DOHH2 (cell line): Measurements from ENCODE around the gene PTPN3.

Experiments
- H3F3A ChIP-seq: fragments of 200-600 bp; sonication (generic), shearing (Covaris generic); 2 replicates; pipeline ENCODE4 v1.6.0; 2016; ENCODE audit warnings: antibody characterized with exemption, mild to moderate bottlenecking; ENCODE audit not compliant: control insufficient read depth, insufficient read depth
- H3K27ac ChIP-seq: fragments of 200-600 bp; sonication (generic); 2 replicates; pipeline ENCODE4 v1.5.1; 2014; ENCODE audit warnings: low read depth, mild to moderate bottlenecking, low read length, moderate library complexity
- H3K27me3 ChIP-seq: fragments of 200-600 bp; sonication (generic); 2 replicates; pipeline ENCODE4 v1.6.1; 2014; ENCODE audit warnings: mild to moderate bottlenecking, low read length, mixed read lengths; ENCODE audit not compliant: control insufficient read depth
- H3K36me3 ChIP-seq: fragments of 200-600 bp; sonication (generic); 2 replicates; pipeline ENCODE4 v1.6.1; 2014; ENCODE audit warnings: mild to moderate bottlenecking, low read length, moderate library complexity, mixed read lengths; ENCODE audit not compliant: control insufficient read depth
- H3K4me1 ChIP-seq: fragments of 200-600 bp; sonication (generic); 2 replicates; pipeline ENCODE4 v1.6.1; 2014; ENCODE audit warnings: mild to moderate bottlenecking, low read length, mixed read lengths; ENCODE audit not compliant: control insufficient read depth
- H3K4me2 ChIP-seq: fragments of 200-600 bp; sonication (generic); 2 replicates; pipeline ENCODE4 v1.6.0; 2014; ENCODE audit warnings: mild to moderate bottlenecking, low read length, moderate library complexity
- H3K4me3 ChIP-seq: fragments of 200-600 bp; sonication (generic); 2 replicates; pipeline ENCODE4 v1.5.1; 2014; ENCODE audit warnings: mild to moderate bottlenecking, low read length, mixed read lengths
- H3K79me2 ChIP-seq: fragments of 200-600 bp; sonication (generic); 2 replicates; pipeline ENCODE4 v1.6.1; 2014; ENCODE audit warnings: mild to moderate bottlenecking, low read length, mixed read lengths; ENCODE audit not compliant: control insufficient read depth
- H3K9me2 ChIP-seq: fragments of 200-600 bp; sonication (generic); replicated peaks from 2 replicates; pipeline ENCODE4 v1.6.1; 2014; ENCODE audit warnings: mild to moderate bottlenecking, low read length, mixed read lengths; ENCODE audit not compliant: control insufficient read depth
- H3K9me3 ChIP-seq: fragments of 200-600 bp; sonication (generic); 2 replicates; pipeline ENCODE4 v1.6.1; 2014; ENCODE audit warnings: antibody characterized with exemption, low read length, mixed read lengths; ENCODE audit not compliant: control insufficient read depth, insufficient read depth
- H4K20me1 ChIP-seq: fragments of 200-600 bp; sonication (generic); 2 replicates; pipeline ENCODE4 v1.6.0; 2014; ENCODE audit warnings: low read depth, mild to moderate bottlenecking, antibody characterized with exemption, low read length, moderate library complexity; ENCODE audit not compliant: control insufficient read depth, insufficient read depth
- CTCF ChIP-seq: fragments of 200-600 bp; sonication (generic); IDR thresholded peaks from one replicate; pipeline ENCODE4 v1.5.1; 2014; ENCODE audit warnings: antibody characterized with exemption, mild to moderate bottlenecking, low read depth, low read length; ENCODE audit not compliant: poor library complexity, severe bottlenecking
- EZH2phosphoT487 ChIP-seq: fragments of 200-600 bp; sonication (generic); IDR thresholded peaks from 2 replicates; pipeline ENCODE4 v1.6.1; 2017; ENCODE audit warnings: borderline replicate concordance, mild to moderate bottlenecking, antibody characterized with exemption, low read length, moderate library complexity, mixed read lengths

Gene PTPN3

GRCh38 chr9:109481856-109482255, 16.3 kb downstream of the PTPN3 start:
- Histone ChIP-seq H3K4me1 (no peaks in the 10 kb centered on the region), H3K9me3 (no peaks in the 10 kb centered on the region), H3K36me3 (no peaks in the 10 kb centered on the region), H3K4me3 (no peak overlapping the region), H3K9me2 (no peaks in the 10 kb centered on the region), H4K20me1 (no peaks in the 10 kb centered on the region), H3K4me2 (no peak overlapping the region), H3F3A (no peaks in the 10 kb centered on the region), H3K27me3 (peaks cover 2% of the 10 kb centered on the region; the same call in 1 of the 2 replicates), H3K27ac (no peak overlapping the region), H3K79me2 (no peaks in the 10 kb centered on the region)
- no peak for TF ChIP-seq CTCF
- no peak for TF ChIP-seq EZH2phosphoT487

- no peak for TF ChIP-seq EZH2phosphoT487
- TF ChIP-seq CTCF = no peak
- H3K79me2 ChIP-seq = no peaks in the 10 kb centered on the region
- no peaks in the 10 kb centered on the region for H3F3A ChIP-seq
- H3K9me3 ChIP-seq = no peaks in the 10 kb centered on the region
- H3K36me3 ChIP-seq = no peaks in the 10 kb centered on the region
- H3K27ac ChIP-seq = no peak overlapping the region
- peaks cover 2% of the 10 kb centered on the region; the same call in 1 of the 2 replicates for H3K27me3 ChIP-seq
- no peaks in the 10 kb centered on the region for H3K4me1 ChIP-seq
- H3K4me2 ChIP-seq = no peak overlapping the region
- no peaks in the 10 kb centered on the region for H4K20me1 ChIP-seq
- no peaks in the 10 kb centered on the region for H3K9me2 ChIP-seq
- no peak overlapping the region for H3K4me3 ChIP-seq
Observed at GRCh38 chr9:109479822-109480221, 18.3 kb downstream of the PTPN3 start.

GRCh38 chr9:109478665-109479380, 19.3 kb downstream of the PTPN3 start:
- H3K79me2 ChIP-seq = no peaks in the 10 kb centered on the region
- H3K9me2 ChIP-seq = no peaks in the 10 kb centered on the region
- TF ChIP-seq CTCF = no peak
- H3K4me1 ChIP-seq = no peaks in the 10 kb centered on the region
- H3K9me3 ChIP-seq = no peaks in the 10 kb centered on the region
- H3K4me2 ChIP-seq = no peak overlapping the region
- peaks cover 2% of the 10 kb centered on the region; the same call in 1 of the 2 replicates for H3K27me3 ChIP-seq
- H3K4me3 ChIP-seq = no peak overlapping the region
- H3K27ac ChIP-seq = no peak overlapping the region
- H3F3A ChIP-seq = no peaks in the 10 kb centered on the region
- no peaks in the 10 kb centered on the region for H4K20me1 ChIP-seq
- H3K36me3 ChIP-seq = no peaks in the 10 kb centered on the region
